SK-N-SH treated with all-trans-retinoic acid at 6 μM for 48 hours (cell line): ENCODE results near the gene PAK6.

Experiments used
- CSDC2 ChIP-seq: fragments of 250-450 bp; sonication (Bioruptor Pico); IDR thresholded peaks from 2 replicates; pipeline ENCODE4 v1.5.0; 2020; ENCODE audit warnings: mild to moderate bottlenecking, moderate library complexity
- POU6F1 ChIP-seq: fragments of 250-450 bp; sonication (Bioruptor Pico); IDR thresholded peaks from 2 replicates; pipeline ENCODE4 v1.8.0; 2021; ENCODE audit warnings: low read depth, mild to moderate bottlenecking, moderate library complexity, borderline replicate concordance
- PPARA ChIP-seq: fragments of 250-450 bp; sonication (Bioruptor Pico); IDR thresholded peaks from 2 replicates; pipeline ENCODE4 v1.5.0; 2020; ENCODE audit warnings: mild to moderate bottlenecking, borderline replicate concordance
- TOX ChIP-seq: fragments of 250-450 bp; sonication (Bioruptor Pico); IDR thresholded peaks from 2 replicates; pipeline ENCODE4 v1.8.0; 2021; ENCODE audit warnings: mild to moderate bottlenecking, moderate library complexity, borderline replicate concordance
- TSHZ2 ChIP-seq: fragments of 250-450 bp; sonication (Bioruptor Pico); IDR thresholded peaks from 2 replicates; pipeline ENCODE4 v1.5.0; 2020; ENCODE audit warnings: mild to moderate bottlenecking, moderate library complexity
- ZC3H10 ChIP-seq: fragments of 250-450 bp; sonication (Bioruptor Pico); IDR thresholded peaks from 2 replicates; pipeline ENCODE4 v1.5.1; 2021; ENCODE audit warnings: mild to moderate bottlenecking, moderate library complexity
- ZFP30 ChIP-seq: fragments of 450-650 bp; formaldehyde crosslinking; IDR thresholded peaks from 2 replicates; pipeline ENCODE4 v1.5.0; 2022; ENCODE audit warnings: mild to moderate bottlenecking, moderate library complexity
- ZNF565 ChIP-seq: fragments of 450-650 bp; formaldehyde crosslinking; conservative IDR thresholded peaks from 2 replicates; pipeline ENCODE4 v1.5.0; 2020; ENCODE audit warnings: low read depth, mild to moderate bottlenecking, moderate library complexity
- ZNF8 ChIP-seq: fragments of 450-650 bp; formaldehyde crosslinking; IDR thresholded peaks from 2 replicates; pipeline ENCODE4 v1.5.0; 2020; ENCODE audit warnings: mild to moderate bottlenecking, moderate library complexity

- TF ChIP-seq CSDC2 (CRISPR knock-in tag) (no peak), POU6F1 (CRISPR knock-in tag) (no peak), PPARA (CRISPR knock-in tag) (no peak), ZC3H10 (CRISPR knock-in tag) (no peak), ZNF565 (CRISPR knock-in tag) (no peak), TSHZ2 (no peak), ZNF8 (CRISPR knock-in tag) (no peak), ZFP30 (CRISPR knock-in tag) (no peak), TOX (CRISPR knock-in tag) (no peak)
Observed at GRCh38 chr15:40303576-40303975, 64.7 kb downstream of the PAK6 start.
